GM12801 (cell line): ENCODE results near the gene CGB3.

Experiments used
- TF ChIP-seq, protein P1 (sequence below): IDR thresholded peaks from one replicate; pipeline ENCODE4 v1.5.1; 2011; ENCODE audit warnings: control low read depth; ENCODE audit not compliant: insufficient read length; ENCODE audit errors: extremely low read depth

The CGB3 gene

GRCh38 chr19:49064029-49064629 is 40.0 kb upstream of the CGB3 start:
- TF ChIP-seq, protein P1, sequence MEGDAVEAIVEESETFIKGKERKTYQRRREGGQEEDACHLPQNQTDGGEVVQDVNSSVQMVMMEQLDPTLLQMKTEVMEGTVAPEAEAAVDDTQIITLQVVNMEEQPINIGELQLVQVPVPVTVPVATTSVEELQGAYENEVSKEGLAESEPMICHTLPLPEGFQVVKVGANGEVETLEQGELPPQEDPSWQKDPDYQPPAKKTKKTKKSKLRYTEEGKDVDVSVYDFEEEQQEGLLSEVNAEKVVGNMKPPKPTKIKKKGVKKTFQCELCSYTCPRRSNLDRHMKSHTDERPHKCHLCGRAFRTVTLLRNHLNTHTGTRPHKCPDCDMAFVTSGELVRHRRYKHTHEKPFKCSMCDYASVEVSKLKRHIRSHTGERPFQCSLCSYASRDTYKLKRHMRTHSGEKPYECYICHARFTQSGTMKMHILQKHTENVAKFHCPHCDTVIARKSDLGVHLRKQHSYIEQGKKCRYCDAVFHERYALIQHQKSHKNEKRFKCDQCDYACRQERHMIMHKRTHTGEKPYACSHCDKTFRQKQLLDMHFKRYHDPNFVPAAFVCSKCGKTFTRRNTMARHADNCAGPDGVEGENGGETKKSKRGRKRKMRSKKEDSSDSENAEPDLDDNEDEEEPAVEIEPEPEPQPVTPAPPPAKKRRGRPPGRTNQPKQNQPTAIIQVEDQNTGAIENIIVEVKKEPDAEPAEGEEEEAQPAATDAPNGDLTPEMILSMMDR: no peak

DNA sequence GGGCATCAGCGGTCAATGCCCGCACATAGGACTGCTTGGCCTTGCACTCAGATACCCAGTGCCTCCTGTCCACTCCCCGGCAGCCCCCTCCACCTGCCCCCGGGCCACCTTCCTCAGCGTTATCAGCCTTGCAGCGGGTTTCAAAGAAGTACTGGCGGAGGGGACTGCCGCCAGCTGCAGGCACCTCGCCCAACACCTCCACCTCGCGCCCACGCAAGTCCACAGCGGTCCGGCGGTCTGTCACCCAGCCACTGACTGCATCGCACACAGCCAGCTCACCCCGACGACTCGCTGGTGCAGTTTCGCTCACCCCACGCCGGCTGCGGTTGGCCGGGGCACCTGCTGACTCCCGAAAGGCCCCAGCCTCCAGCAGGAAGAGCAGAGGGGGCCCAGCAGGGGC is 37.3 kb upstream of the CGB3 start:
- TF ChIP-seq, protein P1: no peak

- TF ChIP-seq, protein P1: no peak
Observed at GRCh38 chr19:49061000-49061399, 36.9 kb upstream of the CGB3 start.

DNA sequence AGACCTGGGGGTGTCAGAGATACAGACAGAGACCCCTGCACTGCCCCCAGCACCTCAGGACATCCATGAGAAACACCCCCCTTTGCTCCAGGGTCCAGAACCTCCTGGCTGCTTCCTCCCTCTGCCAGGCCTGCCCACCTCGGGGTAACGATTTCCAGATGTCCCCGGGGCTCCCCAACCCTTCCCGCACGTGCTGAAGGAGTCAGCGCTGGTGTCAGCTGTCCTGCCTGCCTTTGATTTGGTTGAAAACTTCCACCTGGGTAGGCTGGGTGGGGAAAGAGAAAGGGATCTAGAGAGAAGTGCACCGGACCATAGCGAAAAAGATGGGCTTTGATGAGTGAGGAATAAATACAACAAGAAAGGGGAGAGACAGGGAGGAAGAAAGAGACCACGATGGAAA is 34.9 kb upstream of the CGB3 start:
- TF ChIP-seq, protein P1: no peak

GRCh38 chr19:49058562-49058961 is 34.4 kb upstream of the CGB3 start:
- TF ChIP-seq, protein P1: no peak

GRCh38 chr19:49057636-49058234 is 33.6 kb upstream of the CGB3 start, which contains the start of gene CGB7:
Gene CGB7 (minus strand): TSS chr19:49057749. CDS start chr19:49055375, 2,374 bp downstream.
- TF ChIP-seq, protein P1: no peak

DNA sequence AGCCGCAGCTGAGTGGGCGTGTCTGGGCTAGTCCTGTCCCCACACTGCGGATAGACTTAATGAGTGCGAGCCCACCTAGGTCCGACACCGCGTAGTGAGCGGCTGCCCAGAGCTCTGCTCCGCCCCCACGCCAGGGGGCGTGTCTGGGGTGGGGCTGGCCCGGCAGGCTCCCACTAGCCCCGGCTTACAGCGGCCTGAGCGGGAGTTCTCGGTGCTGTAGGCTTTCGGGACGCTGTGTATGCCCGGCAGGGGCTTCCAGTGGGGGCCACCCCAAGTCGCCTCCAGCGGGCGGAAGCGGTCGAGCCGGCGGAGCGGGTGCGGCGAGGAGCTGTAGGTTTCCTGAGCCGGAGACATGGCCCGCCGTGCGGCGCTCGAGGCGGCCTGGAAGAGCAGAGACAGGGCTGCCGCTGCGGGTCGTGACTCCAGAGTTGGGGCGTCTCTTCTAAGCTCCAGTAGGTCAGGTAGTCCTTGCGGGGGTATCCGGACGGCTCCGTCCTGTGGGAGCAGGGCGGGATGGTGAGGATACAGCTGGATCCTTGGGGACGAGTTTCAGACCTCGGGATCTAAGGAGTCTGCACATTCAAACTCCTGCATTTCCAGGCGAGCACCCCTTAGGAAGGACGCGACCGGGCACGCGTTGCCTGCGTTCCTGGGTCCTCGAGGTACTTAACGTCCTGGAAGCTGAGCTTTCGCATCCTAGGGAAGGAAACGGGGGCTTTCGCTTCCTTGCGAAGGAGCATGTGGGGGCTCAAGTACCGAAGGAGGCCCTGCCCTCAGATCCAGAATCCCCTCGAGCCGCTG is 32.2 kb upstream of the CGB3 start:
- TF ChIP-seq, protein P1: no peak
